ENCODE data around the gene HOMER3.
"Not testable (repeated sequence)": the region's sequence is repeated elsewhere in the genome, so short reads cannot be mapped to it uniquely, and the experiment has no call there.

The HOMER3 gene

GRCh38 chr19:18922228-18922985 lies 18.6 kb downstream of the HOMER3 start:
- DNase-seq, result no peak

GRCh38 chr19:18921593-18921992 lies 19.4 kb downstream of the HOMER3 start:
- DNase-seq, result no peak

GRCh38 chr19:18920400-18920799 lies 20.6 kb downstream of the HOMER3 start:
- DNase-seq, result no peak

GRCh38 chr19:18919900-18920214 lies 21.2 kb downstream of the HOMER3 start:
- no peak for DNase-seq

- DNase-seq, result peak; percentile 100
Observed at GRCh38 chr19:18919086-18919899, 21.7 kb downstream of the HOMER3 start, which contains the start of the genes COPE and DDX49. TSS of gene COPE (minus strand) at chr19:18919387. CDS start at chr19:18919348, 39 bp downstream. TSS of gene DDX49 (plus strand) at chr19:18919715. CDS start at chr19:18919742, 27 bp downstream.

DNA sequence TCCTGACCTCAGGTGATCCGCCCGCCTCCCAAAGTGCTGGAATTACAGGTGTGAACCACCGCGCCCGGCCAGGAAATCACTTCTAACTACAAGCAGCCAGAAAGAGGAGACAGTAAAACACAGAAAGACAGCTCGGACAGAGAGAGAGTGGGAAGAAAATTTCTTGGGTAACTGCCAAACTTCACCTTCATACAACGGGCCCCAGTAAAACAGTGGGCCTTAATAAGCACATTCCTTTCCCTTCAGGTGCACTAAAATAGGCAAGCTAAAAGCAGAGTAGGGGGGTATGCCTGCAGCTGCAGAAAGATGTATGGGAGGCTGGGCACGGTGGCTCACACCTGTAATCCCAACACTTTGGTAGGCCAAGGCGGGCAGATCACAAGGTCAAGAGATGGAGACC lies 23.4 kb downstream of the HOMER3 start:
- DNase-seq, result not testable (repeated sequence)

- peak; percentile 65 for DNase-seq
Observed at GRCh38 chr19:18915639-18916038, 25.4 kb downstream of the HOMER3 start.

DNA sequence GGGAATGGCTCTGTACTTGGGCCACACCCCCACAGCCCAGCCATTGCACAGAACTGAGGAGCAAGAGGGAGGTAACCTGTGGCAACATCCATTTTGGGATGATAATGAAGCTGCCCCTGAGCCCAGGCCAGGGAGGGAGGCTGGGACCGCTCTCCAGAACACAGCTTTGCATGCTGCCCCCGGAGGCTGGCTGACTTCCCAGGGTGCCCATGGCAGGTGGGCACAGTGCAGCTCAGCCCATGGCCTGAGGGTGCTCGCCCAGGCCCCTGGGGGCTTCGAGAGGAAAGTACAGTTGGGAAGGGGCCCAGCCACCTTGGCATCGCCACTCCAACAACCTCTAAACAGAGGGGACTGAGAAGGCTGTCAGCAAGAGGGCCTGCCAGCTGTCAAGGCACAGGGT lies 27.6 kb downstream of the HOMER3 start:
- no peak for DNase-seq

DNA sequence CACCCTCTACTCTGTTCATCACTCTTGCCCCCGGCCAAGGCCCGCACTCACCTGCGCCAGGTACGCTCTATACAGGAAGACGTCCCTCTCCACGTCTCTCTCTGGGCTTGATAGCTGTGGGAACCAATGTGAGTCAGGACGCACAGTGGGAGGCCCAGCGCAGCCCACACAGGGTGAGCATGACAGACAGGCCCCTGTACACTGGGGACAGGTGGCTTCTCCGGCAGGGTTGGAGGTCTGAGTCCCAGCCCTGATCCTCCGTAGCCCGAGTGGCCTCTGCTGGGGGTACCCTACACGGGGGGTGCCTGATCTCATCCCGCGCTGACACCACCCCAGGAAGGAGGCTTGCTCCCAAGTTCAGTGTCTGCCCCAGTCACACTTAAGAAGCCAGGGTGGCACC lies 28.1 kb downstream of the HOMER3 start:
- no peak for DNase-seq

DNA sequence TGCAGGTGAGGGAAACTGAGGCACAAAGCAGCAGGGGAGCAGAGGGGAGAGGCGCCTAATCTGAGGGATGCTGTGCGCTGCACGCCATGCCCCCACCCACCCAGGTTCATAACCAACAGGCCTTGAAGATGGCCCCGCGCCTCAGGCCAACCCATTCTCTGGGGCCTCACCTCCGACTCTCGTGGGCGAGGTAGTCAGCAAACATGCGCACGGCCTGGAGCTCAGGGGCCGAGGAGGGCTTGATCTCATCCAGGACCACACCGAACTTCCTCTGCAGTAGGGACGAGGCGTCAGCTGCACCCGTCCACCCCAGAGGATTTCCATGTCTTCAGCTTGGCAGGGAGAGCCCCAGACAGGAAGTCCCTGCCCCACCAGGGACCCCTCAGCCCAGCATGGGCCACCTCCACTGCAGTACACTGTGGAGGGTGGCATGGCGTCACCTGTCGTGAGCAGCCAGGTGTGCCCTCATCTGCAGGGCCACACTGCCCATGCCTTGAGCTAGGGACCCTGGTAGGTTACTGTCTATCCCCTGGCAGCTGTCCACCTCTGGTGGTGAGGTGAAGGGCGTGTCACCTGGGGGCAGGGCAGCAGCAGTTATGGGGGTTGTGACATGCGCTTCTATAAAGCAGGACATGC lies 30.1 kb downstream of the HOMER3 start:
- no peak for DNase-seq

GRCh38 chr19:18910010-18910409 lies 31.0 kb downstream of the HOMER3 start:
- no peak for DNase-seq

GRCh38 chr19:18908917-18909619 lies 31.9 kb downstream of the HOMER3 start:
- DNase-seq, result no peak

- DNase-seq, result no peak
Observed at GRCh38 chr19:18906605-18907519, 34.2 kb downstream of the HOMER3 start.

DNA sequence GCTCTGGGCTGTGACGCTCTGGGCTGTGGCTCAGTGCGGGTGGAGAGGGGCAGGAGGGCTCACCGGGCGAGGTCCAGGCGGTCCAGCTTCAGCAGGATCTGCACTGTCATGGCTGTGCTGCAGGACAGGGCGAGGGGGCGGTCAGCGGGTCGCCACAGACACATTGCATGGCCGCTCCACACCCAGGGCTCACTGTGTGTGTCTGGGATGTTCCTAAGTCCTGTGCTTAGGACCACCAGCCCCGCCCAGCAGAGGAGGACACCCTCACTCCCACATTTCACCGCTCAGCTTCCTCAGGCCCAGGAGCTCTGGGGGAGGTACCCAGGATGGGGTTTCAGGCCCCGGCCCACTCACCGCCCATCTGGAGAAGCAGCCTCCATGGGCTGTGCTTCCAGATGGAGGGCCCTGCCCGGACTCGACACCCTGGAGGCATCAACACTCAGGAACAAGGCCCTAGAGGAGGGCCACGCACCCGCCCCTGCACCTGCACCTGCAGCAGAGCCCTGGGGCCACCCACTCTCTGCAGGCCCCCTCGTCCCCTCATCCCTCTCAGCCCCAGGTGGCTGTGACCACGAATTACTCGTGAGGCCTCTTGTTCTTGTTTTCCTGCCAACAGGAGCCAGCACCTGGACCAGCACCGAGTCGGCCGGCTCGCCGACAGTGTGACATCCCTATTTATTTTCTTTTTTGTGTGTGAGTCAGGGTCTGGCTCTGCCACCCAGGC lies 35.3 kb downstream of the HOMER3 start:
- DNase-seq, result no peak

DNA sequence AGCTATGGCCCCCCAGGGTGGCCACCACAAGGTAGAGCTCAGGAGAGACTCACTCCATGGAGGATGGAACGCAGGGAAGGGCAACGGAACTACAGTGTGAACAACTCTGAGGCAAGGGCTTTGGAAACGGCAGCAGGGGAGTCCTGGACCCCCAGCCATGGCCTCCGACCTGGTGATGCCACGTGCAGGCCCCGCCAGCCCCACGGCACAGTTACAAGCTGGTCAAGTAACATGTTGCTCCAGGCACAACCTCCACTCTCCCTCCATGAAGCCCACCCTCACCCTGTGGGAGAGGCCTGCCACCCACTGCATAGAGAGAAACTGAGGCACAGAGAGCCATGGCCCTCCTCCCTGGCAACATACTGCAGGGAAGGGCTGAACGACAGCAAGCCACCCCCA lies 36.0 kb downstream of the HOMER3 start:
- DNase-seq, result no peak

DNA sequence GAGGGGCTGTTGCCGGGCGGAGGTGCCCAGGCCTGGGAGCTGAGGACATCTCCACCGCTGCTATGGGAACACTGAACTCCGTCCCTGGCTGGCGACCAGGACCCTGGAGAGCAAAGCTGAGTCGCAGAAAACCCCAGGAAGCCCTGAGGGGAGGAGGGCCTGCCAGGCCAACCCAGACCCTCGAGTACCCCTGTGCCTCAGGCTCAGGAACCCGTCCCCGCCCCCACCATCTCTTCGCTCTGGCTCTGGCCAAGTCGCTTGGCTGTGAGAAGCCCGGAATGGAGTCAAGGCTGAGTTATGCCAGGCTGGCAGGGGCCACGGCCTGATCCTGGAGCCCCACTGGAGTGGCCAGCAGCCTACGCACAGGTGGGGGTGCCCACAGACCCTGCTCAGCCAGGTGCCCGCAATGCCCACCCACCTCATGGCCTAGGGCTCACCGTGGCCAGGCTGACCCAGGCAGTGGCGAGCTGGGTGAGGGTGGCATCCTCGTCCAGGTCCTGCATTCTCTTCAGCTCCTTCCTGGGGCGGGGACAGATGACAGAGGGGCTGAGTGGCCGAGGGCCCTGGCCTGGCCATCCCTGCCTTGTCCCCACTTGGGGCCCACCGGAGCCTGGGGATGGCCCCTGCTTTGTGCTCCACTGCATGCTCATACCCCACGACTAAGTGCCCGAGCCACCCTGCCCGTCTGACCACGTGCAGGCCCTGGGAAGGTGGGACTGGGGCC lies 36.5 kb downstream of the HOMER3 start:
- DNase-seq, result no peak

DNA sequence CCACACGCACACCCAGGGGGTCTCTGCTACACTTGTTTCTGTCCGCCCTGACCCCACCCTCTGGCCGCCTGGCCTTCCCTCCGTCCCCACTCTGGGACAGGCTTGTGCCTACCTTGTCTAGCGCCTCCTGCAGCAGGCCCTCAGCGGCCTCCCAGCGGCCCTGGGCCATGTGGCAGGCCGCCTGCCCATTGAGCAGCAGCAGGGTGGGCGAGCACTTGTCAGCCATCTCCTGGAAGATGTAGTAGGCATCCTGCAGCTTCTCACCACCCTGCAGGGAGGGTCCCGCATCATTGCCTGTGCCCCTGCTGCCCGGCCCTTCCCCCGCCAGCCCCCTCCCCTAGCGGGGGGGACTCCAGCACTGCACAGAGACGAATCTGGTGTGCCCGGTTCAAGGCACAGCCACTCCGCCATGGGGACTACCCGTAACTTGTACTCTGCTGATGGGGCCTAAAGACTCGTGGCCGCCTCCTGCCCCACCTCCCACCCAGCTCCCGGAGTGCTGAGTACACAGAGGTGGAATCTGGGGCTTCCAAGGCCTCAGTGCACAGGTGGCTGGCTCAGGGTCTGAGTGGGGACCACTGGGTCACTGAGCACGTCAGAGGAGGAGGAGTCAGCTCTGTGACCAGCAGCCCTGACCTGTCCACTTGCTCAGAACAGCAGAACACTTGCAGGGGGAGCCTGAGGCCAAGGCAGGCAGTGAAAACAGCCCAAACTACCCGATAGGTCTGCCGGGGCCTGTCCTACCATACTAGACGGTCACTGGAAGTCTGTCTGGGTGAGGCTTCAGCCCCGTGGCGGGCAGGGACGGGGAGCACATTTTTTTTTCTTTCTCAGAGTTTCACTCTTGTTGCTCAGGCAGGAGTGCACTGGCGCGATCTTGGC lies 37.6 kb downstream of the HOMER3 start:
- no peak for DNase-seq

- not testable (repeated sequence) for DNase-seq
Observed at GRCh38 chr19:18902519-18902918, 38.5 kb downstream of the HOMER3 start.

GRCh38 chr19:18901491-18901890 lies 39.5 kb downstream of the HOMER3 start:
- DNase-seq, result no peak
